Pons (tissue), 1 donor: ENCODE measurements around the gene RSPRY1.
"Not testable (repeated sequence)": the region's sequence is repeated elsewhere in the genome, so short reads cannot be mapped to it uniquely, and the experiment has no call there.

ENCODE experiments used
- DNase-seq: peaks from one replicate; pipeline ENCODE4 v3.0.0-alpha.2; 2016; ENCODE audit warnings: low spot score

Gene RSPRY1

DNA sequence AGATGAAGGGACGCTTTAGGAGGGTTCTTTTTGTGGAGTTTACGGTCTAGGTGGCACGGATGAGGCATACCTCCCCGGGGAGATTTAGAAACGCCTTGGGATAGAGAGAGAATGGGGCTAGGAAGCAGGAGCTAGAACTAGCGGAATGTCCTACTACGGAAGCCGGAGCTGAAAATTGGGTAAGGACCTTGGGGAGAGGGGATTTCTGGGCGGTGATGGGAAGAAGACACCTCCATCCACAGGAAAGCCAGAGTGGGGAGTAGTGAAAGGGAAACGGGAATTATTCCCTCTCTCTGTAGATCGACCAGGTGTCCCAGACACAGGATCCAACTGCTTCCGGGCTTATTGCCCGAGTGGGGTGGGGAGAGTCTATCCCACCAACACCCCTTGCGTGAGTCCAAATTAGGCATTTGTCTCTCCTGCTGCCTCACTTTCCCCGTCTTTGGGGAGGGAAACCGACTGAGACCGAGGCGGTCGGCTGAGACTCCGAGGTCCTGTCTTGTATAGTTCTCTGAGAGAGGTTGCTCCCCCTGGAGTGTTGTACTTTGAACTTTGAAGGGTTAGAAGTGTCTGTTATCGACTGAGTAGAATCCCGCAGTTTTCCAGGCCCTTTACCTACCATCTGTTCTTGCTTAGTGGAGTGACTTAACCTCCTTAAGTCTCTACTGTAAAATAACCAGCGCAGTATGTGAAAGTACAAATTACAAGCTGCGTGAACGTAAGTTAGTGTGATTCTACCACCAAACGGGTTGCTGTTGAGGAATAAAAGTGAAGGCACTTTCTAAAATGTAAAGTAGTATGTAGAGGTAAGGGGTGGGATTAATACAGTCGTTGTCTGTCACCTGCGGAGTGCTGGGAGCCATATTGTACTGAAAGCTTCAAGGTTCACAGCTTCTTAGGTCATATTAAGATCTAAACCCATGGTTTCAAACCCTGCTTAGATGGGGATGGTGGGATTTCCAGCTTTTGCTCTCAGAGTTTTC, 1.0 kb downstream of the RSPRY1 start:
- DNase-seq: peak; percentile 36

GRCh38 chr16:57187902-57188710, 2.0 kb downstream of the RSPRY1 start:
- DNase-seq: not testable (repeated sequence)

DNA sequence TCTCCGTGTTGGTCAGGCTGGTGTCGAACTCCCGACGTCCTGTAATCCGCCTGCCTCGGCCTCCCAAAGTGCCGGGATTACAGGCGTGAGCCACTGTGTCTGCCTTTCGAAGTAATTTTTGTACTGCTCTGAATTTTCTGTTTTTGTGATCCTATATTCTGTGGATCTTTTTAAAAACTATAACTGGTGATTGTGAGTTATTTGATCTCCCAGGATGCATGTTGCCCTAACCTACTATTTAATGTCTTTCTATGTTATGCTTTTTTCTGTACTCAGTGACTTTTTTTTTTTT, 2.5 kb downstream of the RSPRY1 start:
- no peak for DNase-seq

DNA sequence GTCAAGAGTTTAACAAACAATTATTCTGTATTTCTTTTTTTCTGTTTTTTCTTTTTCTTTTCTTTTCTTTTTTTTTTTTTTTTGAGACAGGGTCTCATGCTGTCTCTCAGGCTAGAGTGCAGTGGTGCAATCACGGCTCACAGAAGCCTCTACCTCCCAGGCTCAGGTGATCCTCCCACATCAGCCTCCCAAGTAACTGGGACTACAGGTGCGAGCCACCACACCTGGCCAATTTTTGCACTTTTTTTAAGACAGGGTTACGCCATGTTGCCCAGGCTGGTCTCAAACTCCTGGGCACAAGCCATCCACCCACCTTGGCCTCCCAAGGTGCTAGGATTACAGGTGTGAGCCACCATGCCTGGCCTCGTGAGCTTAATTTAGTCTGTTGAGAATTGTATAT, 3.4 kb downstream of the RSPRY1 start:
- not testable (repeated sequence) for DNase-seq

DNA sequence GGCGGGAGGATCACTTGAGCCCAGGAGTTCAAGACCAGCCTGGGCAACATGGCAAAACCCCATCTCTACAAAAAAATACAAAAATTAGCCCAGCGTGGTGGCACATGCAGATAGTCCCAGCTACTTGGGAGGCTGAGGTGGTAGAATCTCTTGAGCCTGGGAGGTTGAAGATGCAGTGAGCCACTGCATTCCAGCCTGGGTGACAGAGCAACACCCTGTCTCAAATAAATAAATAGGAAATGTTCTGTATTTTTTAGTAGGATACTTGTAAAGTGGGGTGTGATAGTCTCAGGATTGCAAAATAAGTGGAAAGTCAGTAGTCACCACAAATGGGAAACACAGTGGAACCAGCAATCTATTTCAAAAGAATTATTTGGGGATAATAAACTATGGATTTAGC, 4.0 kb downstream of the RSPRY1 start:
- no peak for DNase-seq

DNA sequence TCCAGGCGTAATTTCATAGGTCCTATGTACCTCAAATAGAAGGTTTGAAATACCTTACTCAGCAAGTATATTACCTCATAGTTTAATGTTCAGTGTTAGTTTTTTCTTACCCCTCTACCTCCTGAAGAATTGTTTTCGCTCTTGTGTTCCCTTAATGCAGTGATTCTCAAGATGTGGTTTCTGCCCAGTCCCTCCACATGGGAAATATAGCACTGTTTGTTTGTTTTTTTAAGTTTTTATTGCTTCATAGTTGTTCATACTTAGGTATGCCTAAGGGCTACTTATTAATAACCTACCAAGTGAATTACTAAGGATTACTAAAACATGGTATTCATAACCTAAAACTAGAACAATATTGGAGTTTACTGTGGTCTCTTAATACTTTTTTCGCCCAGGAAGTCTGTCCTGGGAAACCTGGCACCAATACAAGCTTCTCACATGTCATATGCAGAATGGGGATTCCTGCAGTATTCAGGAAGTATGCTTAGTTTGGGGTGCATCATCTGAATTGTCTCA, 5.0 kb downstream of the RSPRY1 start:
- no peak for DNase-seq

GRCh38 chr16:57192146-57192545, 6.0 kb downstream of the RSPRY1 start:
- no peak for DNase-seq

GRCh38 chr16:57192720-57193486, 6.8 kb downstream of the RSPRY1 start:
- DNase-seq: no peak

DNA sequence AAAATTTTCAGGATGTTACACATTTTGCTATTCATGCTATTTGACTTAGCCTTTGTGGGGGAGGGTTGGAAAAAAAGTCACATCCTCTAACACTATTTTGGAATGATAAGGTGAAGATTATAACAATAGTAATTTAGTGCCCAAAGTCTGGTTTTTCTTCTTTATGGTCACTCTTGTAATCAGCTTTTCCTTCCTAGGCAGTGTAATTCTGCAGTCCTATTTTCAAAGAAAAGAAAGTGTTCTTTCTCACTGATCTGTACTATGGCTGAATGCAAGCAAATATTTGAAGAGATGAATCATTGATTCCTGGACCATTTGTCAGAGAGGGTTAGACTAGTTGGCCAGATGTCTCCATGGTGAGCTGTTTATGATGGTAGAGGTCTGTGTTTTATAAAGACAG, 8.4 kb downstream of the RSPRY1 start:
- DNase-seq: no peak

DNA sequence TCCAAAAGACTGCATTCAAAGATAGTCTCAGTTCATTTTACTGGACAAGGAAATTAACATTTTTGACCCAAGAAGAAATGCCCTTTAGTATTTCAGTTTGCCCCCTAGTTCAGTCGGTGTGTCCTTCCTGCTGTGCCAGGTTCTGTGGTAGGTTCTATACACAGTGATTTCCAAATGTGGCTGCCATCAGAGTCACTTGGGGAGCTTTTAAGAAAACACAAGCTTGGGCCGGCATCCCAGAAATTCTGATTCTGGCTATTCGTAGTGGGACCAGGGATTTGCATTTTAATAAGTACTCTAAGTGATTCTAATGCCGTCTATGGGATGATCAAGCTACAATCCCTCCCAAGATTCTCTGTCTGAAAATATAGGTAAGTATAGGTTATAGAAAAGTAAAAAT, 10.2 kb downstream of the RSPRY1 start:
- DNase-seq: peak; percentile 38

DNA sequence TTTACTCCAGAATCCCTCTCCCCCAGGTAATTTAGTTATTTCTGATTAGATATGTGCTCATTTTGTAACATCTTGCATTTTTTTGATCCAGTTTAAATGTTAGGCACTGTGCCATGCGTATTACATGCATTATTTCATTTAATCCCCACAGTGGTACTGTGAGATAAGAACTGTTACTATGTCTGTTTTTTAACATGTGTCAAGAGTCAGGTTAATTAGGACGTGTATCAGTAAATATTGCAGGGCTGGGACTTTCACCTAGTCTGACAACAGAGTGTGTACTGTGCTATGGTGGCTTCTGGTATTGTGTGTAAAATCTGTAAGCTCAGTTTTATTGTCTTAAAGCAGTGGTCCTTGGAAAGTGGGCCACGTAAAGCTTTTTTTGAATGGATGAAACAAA, 10.6 kb downstream of the RSPRY1 start:
- no peak for DNase-seq

GRCh38 chr16:57200321-57200720, 14.2 kb downstream of the RSPRY1 start:
- DNase-seq: not testable (repeated sequence)

GRCh38 chr16:57200926-57201325, 14.8 kb downstream of the RSPRY1 start:
- DNase-seq: not testable (repeated sequence)

DNA sequence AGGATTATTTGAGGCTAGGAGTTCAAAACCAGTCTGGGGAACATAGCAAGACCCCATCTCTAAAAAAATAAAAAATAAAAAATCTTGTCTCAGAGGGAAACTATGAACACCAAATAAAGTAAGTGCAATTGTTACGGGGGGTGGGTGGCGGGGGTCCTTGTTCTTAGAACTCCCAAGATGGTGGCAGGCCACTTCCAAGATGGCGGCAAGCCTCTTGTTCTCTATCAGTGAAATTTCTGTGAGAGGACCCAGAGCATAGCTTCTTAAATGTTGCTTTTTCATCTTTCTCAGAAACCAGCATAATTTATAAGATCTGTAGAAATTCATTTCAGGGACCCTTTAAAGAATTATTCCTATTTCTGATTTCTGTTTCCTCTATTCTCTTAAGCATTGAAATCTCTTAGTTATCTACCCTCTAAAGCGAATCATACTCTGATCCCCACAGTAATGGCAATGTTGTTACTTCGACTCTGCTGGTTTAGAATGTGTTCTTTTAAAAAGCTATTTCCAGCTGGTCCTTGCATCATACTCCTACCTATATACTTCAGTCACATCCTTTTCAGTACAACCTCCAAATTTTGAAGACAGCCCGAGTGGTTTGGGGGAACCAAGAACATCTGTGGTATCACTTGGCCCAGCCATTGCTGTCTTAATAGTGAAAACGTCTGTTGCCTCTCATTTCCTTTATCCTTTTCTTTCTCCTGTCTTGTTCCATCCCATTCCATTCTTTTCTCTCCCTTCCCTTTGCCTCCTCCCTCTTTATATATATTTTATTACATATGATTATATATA, 16.2 kb downstream of the RSPRY1 start:
- DNase-seq: no peak

DNA sequence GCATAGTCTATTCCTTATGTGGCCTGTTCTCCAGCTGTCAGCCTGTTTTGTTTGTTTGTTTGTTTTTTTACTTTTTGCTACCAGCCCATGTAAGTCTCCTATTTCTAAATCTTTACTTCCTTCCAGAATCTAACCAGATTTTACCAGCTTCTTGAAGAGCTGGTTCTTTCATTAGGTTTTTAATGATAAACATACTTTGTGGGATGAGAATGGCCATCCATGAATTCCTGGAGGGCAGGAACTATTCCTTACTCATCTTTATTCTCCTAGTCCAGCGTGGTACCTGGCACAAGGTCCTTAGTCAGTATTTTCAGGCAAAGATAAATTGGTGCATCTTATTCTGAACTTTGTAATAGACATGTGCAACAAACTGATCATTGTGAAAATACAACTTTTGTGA, 17.3 kb downstream of the RSPRY1 start:
- no peak for DNase-seq

DNA sequence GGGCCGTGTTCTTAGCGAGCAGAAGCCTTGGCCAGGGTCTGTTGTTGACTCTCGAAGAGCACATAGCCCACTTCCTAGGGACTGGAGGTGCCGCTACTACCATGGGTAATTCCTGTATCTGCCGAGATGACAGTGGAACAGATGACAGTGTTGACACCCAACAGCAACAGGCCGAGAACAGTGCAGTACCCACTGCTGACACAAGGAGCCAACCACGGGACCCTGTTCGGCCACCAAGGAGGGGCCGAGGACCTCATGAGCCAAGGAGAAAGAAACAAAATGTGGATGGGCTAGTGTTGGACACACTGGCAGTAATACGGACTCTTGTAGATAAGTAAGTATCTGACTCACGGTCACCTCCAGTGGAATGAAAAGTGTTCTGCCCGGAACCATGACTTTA, 18.5 kb downstream of the RSPRY1 start:
- DNase-seq: no peak

GRCh38 chr16:57208926-57209325, 22.8 kb downstream of the RSPRY1 start:
- no peak for DNase-seq

GRCh38 chr16:57209780-57210179, 23.7 kb downstream of the RSPRY1 start:
- no peak for DNase-seq

DNA sequence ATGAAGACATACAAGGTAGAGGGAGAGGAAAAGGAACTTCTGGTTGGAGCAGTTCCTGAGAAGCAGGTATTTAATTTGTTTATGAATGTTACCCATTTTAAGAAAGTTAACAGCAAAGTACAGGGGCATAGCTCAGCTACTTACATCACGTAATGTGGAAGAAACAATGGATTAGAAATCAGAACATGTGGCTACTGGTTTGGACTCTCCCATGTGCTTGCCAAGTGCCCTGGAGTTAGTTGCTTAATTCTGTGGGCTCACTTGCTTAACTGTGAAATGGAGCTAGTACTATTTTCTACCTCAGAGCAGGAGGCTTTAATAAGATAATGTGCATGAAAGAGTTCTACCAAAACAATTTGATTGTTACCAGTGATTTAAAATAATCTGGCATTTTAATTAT, 27.3 kb downstream of the RSPRY1 start:
- no peak for DNase-seq

- DNase-seq: no peak
Measured at GRCh38 chr16:57216968-57217367, 30.8 kb downstream of the RSPRY1 start.

- DNase-seq: no peak
Measured at GRCh38 chr16:57223057-57223456, 36.9 kb downstream of the RSPRY1 start.
